WTC11 (cell line): ENCODE results near the gene YTHDC1. TPM values are rescaled to one million over a fixed set of nuclear protein-coding genes. Genes with fewer than 3 reads are reported as not detected.

Source experiments
- ATAC-seq: fragments of 200-7000 bp; cut with Tn5 transposase; 2 replicates; pipeline ENCODE4 v1.10.0; 2021; ENCODE audit warnings: mild to moderate bottlenecking, moderate library complexity
- CTCF ChIA-PET: fragments of 300-600 bp; sonication (Branson Sonifier 250); formaldehyde crosslinking; loops from one replicate; lab custom pipeline; 2021; ENCODE audit warnings: antibody characterized with exemption; lab: Charles Lee
- POLR2A ChIA-PET: fragments of 350-600 bp; sonication (Branson Sonifier 250); formaldehyde crosslinking; loops from one replicate; lab custom pipeline; 2021; ENCODE audit warnings: antibody characterized with exemption; lab: Charles Lee
- DNase-seq: peaks from one replicate; pipeline ENCODE4 v3.0.0; 2021; ENCODE audit warnings: low spot score
- H3K27ac Mint-ChIP-seq: 2 replicates; pipeline ENCODE4 v1.8.0; 2021; ENCODE audit warnings: mixed read lengths
- H3K27me3 Mint-ChIP-seq: 2 replicates; pipeline ENCODE4 v1.8.0; 2021; ENCODE audit warnings: low read depth, mild to moderate bottlenecking, moderate library complexity, mixed read lengths
- H3K36me3 Mint-ChIP-seq: 2 replicates; pipeline ENCODE4 v1.8.0; 2021; ENCODE audit warnings: mixed read lengths
- H3K4me1 Mint-ChIP-seq: 2 replicates; pipeline ENCODE4 v1.8.0; 2022; ENCODE audit warnings: mixed read lengths
- H3K4me3 Mint-ChIP-seq: 2 replicates; pipeline ENCODE4 v1.8.0; 2021; ENCODE audit warnings: mild to moderate bottlenecking, moderate library complexity, mixed read lengths
- H3K9me3 Mint-ChIP-seq: 2 replicates; pipeline ENCODE4 v1.8.0; 2021; ENCODE audit warnings: mixed read lengths
- AFF4 ChIP-seq: sonication (generic); formaldehyde crosslinking; IDR thresholded peaks from 2 replicates; pipeline ENCODE4 v1.8.1; 2023; ENCODE audit warnings: mild to moderate bottlenecking, missing genetic modification reagents, borderline replicate concordance
- AR ChIP-seq: fragments of 250-450 bp; sonication (Bioruptor Pico); IDR thresholded peaks from 2 replicates; pipeline ENCODE4 v1.9.0; 2021; ENCODE audit warnings: mild to moderate bottlenecking
- E2F4 ChIP-seq: sonication (generic); formaldehyde crosslinking; IDR thresholded peaks from 2 replicates; pipeline ENCODE4 v1.8.1; 2022; ENCODE audit warnings: low read depth, mild to moderate bottlenecking, moderate library complexity, missing genetic modification reagents, borderline replicate concordance
- EMX1 ChIP-seq: fragments of 250-450 bp; sonication (Bioruptor Pico); IDR thresholded peaks from 2 replicates; pipeline ENCODE4 v1.8.0; 2021; ENCODE audit warnings: mild to moderate bottlenecking
- ESRRA ChIP-seq: sonication (generic); formaldehyde crosslinking; IDR thresholded peaks from 2 replicates; pipeline ENCODE4 v1.8.1; 2022; ENCODE audit warnings: mild to moderate bottlenecking, missing genetic modification reagents, borderline replicate concordance
- IRF2 ChIP-seq: sonication (generic); formaldehyde crosslinking; IDR thresholded peaks from 2 replicates; pipeline ENCODE4 v1.8.0; 2022; ENCODE audit warnings: low read depth, missing genetic modification reagents, borderline replicate concordance
- JAZF1 ChIP-seq: fragments of 250-450 bp; sonication (Bioruptor Pico); IDR thresholded peaks from 2 replicates; pipeline ENCODE4 v1.9.0; 2021; ENCODE audit warnings: moderate library complexity, mild to moderate bottlenecking, inconsistent platforms
- NR2C2 ChIP-seq: sonication (generic); formaldehyde crosslinking; IDR thresholded peaks from 2 replicates; pipeline ENCODE4 v1.8.0; 2022; ENCODE audit warnings: mild to moderate bottlenecking, missing genetic modification reagents
- SOX15 ChIP-seq: fragments of 250-450 bp; sonication (Bioruptor Pico); IDR thresholded peaks from 2 replicates; pipeline ENCODE4 v1.9.0; 2021; ENCODE audit warnings: mild to moderate bottlenecking
- TCF7 ChIP-seq: sonication (generic); formaldehyde crosslinking; IDR thresholded peaks from 2 replicates; pipeline ENCODE4 v1.8.0; 2022; ENCODE audit warnings: mild to moderate bottlenecking, low read depth, missing genetic modification reagents, moderate library complexity
- TP53 ChIP-seq: sonication (generic); formaldehyde crosslinking; IDR thresholded peaks from 2 replicates; pipeline ENCODE4 v1.8.1; 2023; ENCODE audit warnings: mild to moderate bottlenecking, missing genetic modification reagents
- ZNF396 ChIP-seq: fragments of 250-450 bp; sonication (Bioruptor Pico); IDR thresholded peaks from 2 replicates; pipeline ENCODE4 v1.8.0; 2021; ENCODE audit warnings: mild to moderate bottlenecking, moderate library complexity, borderline replicate concordance
- ZNF423 ChIP-seq: fragments of 250-450 bp; sonication (Bioruptor Pico); IDR thresholded peaks from 2 replicates; pipeline ENCODE4 v2.1.2; 2022; ENCODE audit warnings: mild to moderate bottlenecking, moderate library complexity
- total RNA-seq: library from RNA; stranded (reverse); gene quantifications from 3 replicates; pipeline ENCODE4 v1.2.3, GENCODE V29; 2021
- TF ChIP-seq, protein P1 (sequence below): fragments of 250-450 bp; sonication (Bioruptor Pico); conservative IDR thresholded peaks from 2 replicates; pipeline ENCODE4 v1.9.0; 2021; ENCODE audit warnings: mild to moderate bottlenecking
- TF ChIP-seq, protein P2 (sequence below): fragments of 250-450 bp; sonication (Bioruptor Pico); IDR thresholded peaks from 2 replicates; pipeline ENCODE4 v1.9.0; 2021; ENCODE audit warnings: moderate library complexity, mild to moderate bottlenecking, inconsistent platforms, borderline replicate concordance

Gene YTHDC1
- total RNA-seq, 1 experiment from 2014 or later = 118 TPM

- Mint-ChIP-seq H3K9me3 (peaks cover 6% of the 10 kb centered on the region), H3K27me3 (peaks cover 16% of the 10 kb centered on the region), H3K4me1 (no peaks in the 10 kb centered on the region), H3K36me3 (peaks cover under 1% of the 10 kb centered on the region; the same call in 1 of the 2 replicates), H3K27ac (no peak overlapping the region), H3K4me3 (no peak overlapping the region)
- POLR2A ChIA-PET = interaction anchor here (0.6 kb wide), 1 partner anchor 10 kb away, joined by 3 read pairs; no protein-coding TSS in a partner anchor
- CTCF ChIA-PET = interaction anchor here (2.0 kb wide), 1 partner anchor 17 kb away, joined by 7 read pairs; no protein-coding TSS in a partner anchor
- no peak for DNase-seq
- ATAC-seq = no peak
- no peak for TF ChIP-seq ESRRA (CRISPR knock-in tag)
- no peak for TF ChIP-seq AR (CRISPR knock-in tag)
- TF ChIP-seq NR2C2 (CRISPR knock-in tag) = no peak
- no peak for TF ChIP-seq AFF4 (CRISPR knock-in tag)
- TF ChIP-seq, protein P1, sequence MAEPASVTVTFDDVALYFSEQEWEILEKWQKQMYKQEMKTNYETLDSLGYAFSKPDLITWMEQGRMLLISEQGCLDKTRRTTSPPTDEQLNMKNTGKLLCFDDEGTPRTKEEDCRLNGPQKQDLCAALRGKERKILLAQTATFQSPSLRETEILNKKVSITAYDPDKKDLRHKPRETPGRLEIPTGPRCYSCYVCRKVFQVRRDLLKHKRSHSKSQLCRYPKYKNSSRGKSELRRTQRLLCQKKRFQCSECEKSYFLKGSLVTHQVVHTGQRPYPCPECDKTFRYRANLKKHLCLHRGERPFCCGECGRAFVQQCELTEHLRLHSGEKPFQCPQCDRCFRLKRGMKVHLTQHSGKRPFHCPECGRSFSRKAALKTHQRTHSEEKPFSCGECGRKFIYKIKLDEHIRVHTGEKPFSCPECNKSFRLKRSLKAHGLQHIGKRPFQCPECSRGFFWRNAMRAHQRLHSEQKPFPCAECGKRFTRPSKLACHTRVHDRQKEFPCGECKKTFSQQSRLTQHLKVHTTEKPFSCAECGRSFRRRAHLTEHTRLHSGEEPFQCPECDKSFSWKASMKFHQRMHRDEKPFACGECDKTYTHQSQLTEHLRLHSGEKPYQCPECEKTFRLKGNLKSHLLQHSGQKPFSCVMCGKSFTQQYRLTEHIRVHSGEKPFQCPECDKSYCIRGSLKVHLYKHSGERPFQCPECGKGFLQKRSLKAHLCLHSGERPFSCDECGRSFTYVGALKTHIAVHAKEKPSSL (CRISPR knock-in tag) = no peak
- no peak for TF ChIP-seq ZNF396 (CRISPR knock-in tag)
- no peak for TF ChIP-seq SOX15 (CRISPR knock-in tag)
- no peak for TF ChIP-seq ZNF423 (CRISPR knock-in tag)
- no peak for TF ChIP-seq JAZF1 (CRISPR knock-in tag)
- no peak for TF ChIP-seq E2F4 (CRISPR knock-in tag)
- TF ChIP-seq IRF2 (CRISPR knock-in tag) = no peak
- TF ChIP-seq TP53 (CRISPR knock-in tag) = no peak
- TF ChIP-seq, protein P2, sequence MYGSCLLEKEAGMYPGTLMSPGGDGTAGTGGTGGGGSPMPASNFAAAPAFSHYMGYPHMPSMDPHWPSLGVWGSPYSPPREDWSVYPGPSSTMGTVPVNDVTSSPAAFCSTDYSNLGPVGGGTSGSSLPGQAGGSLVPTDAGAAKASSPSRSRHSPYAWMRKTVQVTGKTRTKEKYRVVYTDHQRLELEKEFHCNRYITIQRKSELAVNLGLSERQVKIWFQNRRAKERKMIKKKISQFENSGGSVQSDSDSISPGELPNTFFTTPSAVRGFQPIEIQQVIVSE (CRISPR knock-in tag) = no peak
- TF ChIP-seq EMX1 (CRISPR knock-in tag) = no peak
- TF ChIP-seq TCF7 (CRISPR knock-in tag) = no peak
- TF ChIP-seq, all 79 proteins: peak for 0
Observed at GRCh38 chr4:68358988-68359387, 9.1 kb upstream of the YTHDC1 start.
